Kidney (tissue), 14 donors: ENCODE results near the gene CARHSP1. TPM values are rescaled to one million over a fixed set of nuclear protein-coding genes. Genes with fewer than 3 reads are reported as not detected.

Source experiments
- DNase-seq, 5 donors: peaks; one replicate each; pipeline ENCODE4 v3.0.0-alpha.2; 2013 to 2020
- FAIRE-seq: peaks from 2 replicates; lab custom pipeline; 2012; peaks lifted over from hg19 to GRCh38; lab: Jason Lieb, UNC
- H3K27ac ChIP-seq, 2 donors: one replicate each; pipeline ENCODE4 v1.7.0; 2013; ENCODE audit warnings: low read depth in 2 of 2, low read length in 2 of 2, inconsistent platforms in 1 of 2
- H3K27me3 ChIP-seq: one replicate; pipeline ENCODE4 v1.7.1; 2013; ENCODE audit warnings: low read length, inconsistent platforms; ENCODE audit not compliant: control insufficient read depth, insufficient read depth
- H3K36me3 ChIP-seq, 3 donors: one replicate each; pipeline versions ENCODE4 v1.7.0 to v1.7.1; 2013; ENCODE audit warnings: low read length in 3 of 3, control low read depth in 1 of 3, inconsistent platforms in 1 of 3; ENCODE audit not compliant: insufficient read depth in 3 of 3, control insufficient read depth in 2 of 3
- H3K4me1 ChIP-seq, 3 donors: one replicate each; pipeline versions ENCODE4 v1.7.0 to v1.7.1; 2013; ENCODE audit warnings: low read length in 3 of 3, inconsistent platforms in 1 of 3, low read depth in 1 of 3; ENCODE audit not compliant: control insufficient read depth in 2 of 3, insufficient read depth in 2 of 3
- H3K4me3 ChIP-seq, 3 donors: one replicate each; pipeline versions ENCODE4 v1.7.0 to v1.8.1; 2013; ENCODE audit warnings: low read length in 3 of 3, control low read depth in 1 of 3, inconsistent platforms in 1 of 3
- H3K9ac ChIP-seq, 3 donors: one replicate each; pipeline versions ENCODE4 v1.7.0 to v1.7.1; 2013; ENCODE audit warnings: low read length in 3 of 3, control low read depth in 1 of 3, inconsistent platforms in 1 of 3
- H3K9me3 ChIP-seq, 3 donors: one replicate each; pipeline versions ENCODE4 v1.7.0 to v1.7.1; 2013; ENCODE audit warnings: low read length in 3 of 3, control low read depth in 1 of 3, inconsistent platforms in 1 of 3; ENCODE audit not compliant: control insufficient read depth in 2 of 3, insufficient read depth in 1 of 3
- intact Hi-C: fragments of 100-400 bp; cut with DNase I; formaldehyde crosslinking; loops from one replicate; pipeline ENCODE4 v1.11.1; 2022
- polyA plus RNA-seq: library from polyadenylated mRNA; stranded (reverse); fragments of 350-450 nt; fragmentation: Illumina TruSeq; extraction: RNeasy Lipid Tissue Mini Kit (QIAGEN cat#74804); gene quantifications from one replicate; pipeline ENCODE4 v1.2.3, GENCODE V29; 2014; ENCODE audit warnings: low read depth, low replicate concordance; ENCODE audit not compliant: insufficient read depth
- total RNA-seq: library from RNA; stranded (reverse); fragmentation: NEBNext Ultra II Directional; extraction: Animal tissue kit (Norgen Biotek cat#: 25700); gene quantifications from one replicate; pipeline ENCODE4 v1.2.1, GENCODE V29; 2021
- TF ChIP-seq, protein P1 (sequence below): IDR thresholded peaks from 3 replicates; pipeline ENCODE4 v1.5.1; 2012; ENCODE audit warnings: mild to moderate bottlenecking, moderate library complexity, borderline replicate concordance; ENCODE audit not compliant: insufficient read depth; ENCODE audit errors: extremely low read depth
- donor health status: control.
- donor health status: control.
- donor health status: control.
- donor health status: control.
- donor health status: control.
- donor health status: DM: yes; HTN: yes; CAD: no.
- donor health status: Normal renal cell carcinoma (clear cell type).

CARHSP1 gene
- total and polyA plus RNA-seq, 2 donors from 2014 or later: 130 to 134 TPM

DNA sequence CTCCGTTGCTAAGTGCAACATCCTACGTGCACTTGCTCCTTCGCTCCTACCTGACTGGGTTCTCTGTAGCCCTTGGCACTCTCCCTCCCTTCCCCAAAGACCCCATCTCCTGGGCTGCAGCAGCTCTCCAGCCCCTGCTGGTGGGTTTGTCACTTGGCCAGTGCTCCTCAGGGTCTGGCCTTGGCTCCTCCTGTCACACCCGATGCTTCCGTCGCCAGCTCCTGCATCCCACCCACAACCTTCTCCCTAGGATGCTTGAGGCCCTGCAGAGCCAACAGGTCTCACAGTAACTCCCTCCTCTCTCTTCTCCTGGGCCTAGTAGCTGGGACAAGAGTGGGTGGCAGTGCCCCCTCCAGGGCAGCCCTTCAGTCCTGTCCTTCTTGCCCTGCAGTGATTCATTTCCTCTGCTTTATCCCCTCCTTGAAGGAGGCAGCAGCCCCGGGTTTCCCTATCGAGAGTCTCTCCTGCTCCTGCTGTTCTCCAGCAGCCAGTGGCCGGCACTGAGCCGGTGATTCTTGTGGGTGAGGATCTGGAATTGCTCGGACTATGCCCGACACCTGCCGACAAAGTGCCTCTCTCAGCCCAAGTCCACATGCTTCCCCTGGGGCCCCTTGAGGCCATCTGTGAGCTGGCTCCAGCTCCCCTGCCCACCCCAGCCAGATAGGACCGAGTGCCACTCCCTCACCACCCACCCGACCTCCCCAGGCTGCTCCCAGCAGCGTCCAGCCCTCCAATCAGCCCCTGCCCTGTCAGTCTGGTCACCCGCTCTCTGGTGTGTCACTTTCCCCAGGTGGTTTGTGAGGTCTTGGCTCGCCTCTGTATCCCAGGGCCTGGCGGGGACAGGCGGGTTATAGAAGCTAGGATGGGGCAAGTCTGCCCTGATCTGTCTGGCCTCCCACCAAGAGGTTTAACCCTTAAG, 17.1 kb upstream of the CARHSP1 start:
- DNase-seq (peak; percentile 36 to 73 (median 53)), FAIRE-seq (no peak)
- Histone ChIP-seq H3K9me3 (no peaks in the 10 kb centered on the region), H3K4me3 (no peak overlapping the region), H3K4me1 (peaks cover 0 to 4% (median 0%) of the 10 kb centered on the region in 3 donors), H3K9ac (no peak overlapping the region), H3K27ac (no peak overlapping the region), H3K36me3 (peaks cover 0 to 9% (median 4%) of the 10 kb centered on the region in 3 donors), H3K27me3 (no peaks in the 10 kb centered on the region)
- intact Hi-C loops: loop anchor here (10.0 kb wide), 1 partner anchor 81 kb away; no protein-coding TSS in a partner anchor
- TF ChIP-seq, protein P1, sequence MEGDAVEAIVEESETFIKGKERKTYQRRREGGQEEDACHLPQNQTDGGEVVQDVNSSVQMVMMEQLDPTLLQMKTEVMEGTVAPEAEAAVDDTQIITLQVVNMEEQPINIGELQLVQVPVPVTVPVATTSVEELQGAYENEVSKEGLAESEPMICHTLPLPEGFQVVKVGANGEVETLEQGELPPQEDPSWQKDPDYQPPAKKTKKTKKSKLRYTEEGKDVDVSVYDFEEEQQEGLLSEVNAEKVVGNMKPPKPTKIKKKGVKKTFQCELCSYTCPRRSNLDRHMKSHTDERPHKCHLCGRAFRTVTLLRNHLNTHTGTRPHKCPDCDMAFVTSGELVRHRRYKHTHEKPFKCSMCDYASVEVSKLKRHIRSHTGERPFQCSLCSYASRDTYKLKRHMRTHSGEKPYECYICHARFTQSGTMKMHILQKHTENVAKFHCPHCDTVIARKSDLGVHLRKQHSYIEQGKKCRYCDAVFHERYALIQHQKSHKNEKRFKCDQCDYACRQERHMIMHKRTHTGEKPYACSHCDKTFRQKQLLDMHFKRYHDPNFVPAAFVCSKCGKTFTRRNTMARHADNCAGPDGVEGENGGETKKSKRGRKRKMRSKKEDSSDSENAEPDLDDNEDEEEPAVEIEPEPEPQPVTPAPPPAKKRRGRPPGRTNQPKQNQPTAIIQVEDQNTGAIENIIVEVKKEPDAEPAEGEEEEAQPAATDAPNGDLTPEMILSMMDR: no peak

DNA sequence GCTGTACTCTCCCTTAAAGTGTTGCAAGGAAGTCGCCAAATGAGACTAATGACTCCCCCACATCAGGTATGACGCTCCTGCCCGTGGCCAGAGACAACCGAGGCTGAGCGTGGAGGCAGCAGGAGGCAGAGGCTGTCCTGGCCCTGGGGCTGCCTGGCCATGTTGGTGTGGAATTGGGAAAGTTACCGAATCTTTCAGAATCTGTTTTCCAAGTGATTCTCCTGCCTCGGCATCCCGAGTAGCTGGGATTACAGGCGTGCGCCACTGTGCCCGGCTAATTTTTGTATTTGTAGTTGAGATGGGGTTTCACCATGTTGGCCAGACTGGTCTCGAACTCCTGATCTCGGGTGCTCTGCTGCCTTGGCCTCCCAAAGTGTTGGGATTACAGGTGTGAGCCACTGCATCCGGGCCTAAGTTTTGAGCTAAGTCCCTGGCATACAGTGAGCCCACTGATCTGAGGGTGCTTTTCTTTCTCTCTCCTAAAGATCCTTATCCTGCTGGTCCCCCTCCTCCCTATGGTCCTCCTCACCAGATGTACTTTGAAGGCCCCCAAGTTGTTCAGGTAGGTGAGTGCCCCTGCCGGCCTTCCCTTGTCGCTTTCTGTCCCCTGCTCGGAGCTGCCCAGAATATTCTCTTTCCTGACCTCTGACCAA, 14.0 kb upstream of the CARHSP1 start:
- no peak for FAIRE-seq
- TF ChIP-seq, protein P1: no peak
- H3K36me3 ChIP-seq: no peaks in the 10 kb centered on the region
- H3K4me1 ChIP-seq: peaks cover 0 to 4% (median 0%) of the 10 kb centered on the region in 3 donors
- no peaks in the 10 kb centered on the region for H3K27me3 ChIP-seq
- H3K9me3 ChIP-seq: no peaks in the 10 kb centered on the region
- no peak overlapping the region for H3K27ac ChIP-seq
- H3K4me3 ChIP-seq: no peak overlapping the region
- intact Hi-C loops: loop anchor here (5.0 to 10.0 kb wide), 2 partner anchors 78 to 226 kb away; no protein-coding TSS in a partner anchor
- H3K9ac ChIP-seq: no peak overlapping the region
- DNase-seq: no peak

DNA sequence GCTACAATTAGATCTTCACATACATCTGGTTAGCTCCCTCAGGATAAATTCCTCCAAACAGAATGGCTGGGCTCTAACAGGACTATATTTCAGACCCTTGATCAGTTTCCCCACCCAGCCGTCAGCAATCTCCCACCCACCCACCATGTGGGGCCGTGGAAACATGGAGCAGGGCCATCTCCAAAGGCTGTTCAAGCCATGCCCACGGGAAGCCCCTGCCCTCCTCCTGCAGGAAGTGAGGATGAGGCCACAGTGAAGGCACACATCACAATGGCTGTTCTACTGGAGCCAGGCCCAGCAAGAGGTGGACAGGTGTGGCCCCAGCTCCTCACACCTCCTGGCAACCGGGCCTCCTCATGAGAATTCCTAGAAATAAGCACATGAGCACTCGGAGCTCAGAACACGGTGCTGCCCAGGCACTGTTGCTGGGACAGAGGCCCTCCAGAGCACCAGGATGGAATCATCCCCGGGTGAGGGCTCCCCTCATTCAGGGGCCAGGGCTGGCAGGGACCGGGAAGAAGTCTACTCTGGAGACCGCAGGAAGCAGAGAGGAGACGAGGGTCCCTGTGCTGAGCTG, 13.3 kb upstream of the CARHSP1 start, which contains the start of gene LITAFD:
Gene LITAFD, plus strand, starts transcription at position 311 of the 577 bp plus-strand sequence. CDS start 2,005 bp downstream, outside the sequence.
- Histone ChIP-seq H3K9me3 (no peaks in the 10 kb centered on the region), H3K36me3 (no peaks in the 10 kb centered on the region), H3K4me1 (peaks cover 0 to 4% (median 0%) of the 10 kb centered on the region in 3 donors), H3K27ac (no peak within 1 kb of the TSS), H3K9ac (no peak within 1 kb of the TSS), H3K4me3 (no peak within 1 kb of the TSS), H3K27me3 (no peaks in the 10 kb centered on the region)
- no peak for FAIRE-seq
- TF ChIP-seq, protein P1: no peak
- peak in 1 of 5 donors; percentile 56 for DNase-seq
- intact Hi-C loops: loop anchor here (5.0 to 10.0 kb wide), 2 partner anchors 77 to 225 kb away; no protein-coding TSS in a partner anchor
